PC-9 (cell line): ENCODE measurements around the gene DENND2D.

Source experiments
- EZH2 ChIP-seq: fragments of 200-600 bp; sonication (generic); IDR thresholded peaks from 2 replicates; pipeline ENCODE4 v1.8.0; 2017; ENCODE audit warnings: antibody characterized with exemption, low read depth
- TF ChIP-seq, protein P1 (sequence below): fragments of 200-600 bp; sonication (generic); conservative IDR thresholded peaks from 2 replicates; pipeline ENCODE4 v1.6.1; 2017; ENCODE audit warnings: mixed run types, antibody characterized with exemption, mild to moderate bottlenecking, moderate library complexity

- TF ChIP-seq, protein P1, sequence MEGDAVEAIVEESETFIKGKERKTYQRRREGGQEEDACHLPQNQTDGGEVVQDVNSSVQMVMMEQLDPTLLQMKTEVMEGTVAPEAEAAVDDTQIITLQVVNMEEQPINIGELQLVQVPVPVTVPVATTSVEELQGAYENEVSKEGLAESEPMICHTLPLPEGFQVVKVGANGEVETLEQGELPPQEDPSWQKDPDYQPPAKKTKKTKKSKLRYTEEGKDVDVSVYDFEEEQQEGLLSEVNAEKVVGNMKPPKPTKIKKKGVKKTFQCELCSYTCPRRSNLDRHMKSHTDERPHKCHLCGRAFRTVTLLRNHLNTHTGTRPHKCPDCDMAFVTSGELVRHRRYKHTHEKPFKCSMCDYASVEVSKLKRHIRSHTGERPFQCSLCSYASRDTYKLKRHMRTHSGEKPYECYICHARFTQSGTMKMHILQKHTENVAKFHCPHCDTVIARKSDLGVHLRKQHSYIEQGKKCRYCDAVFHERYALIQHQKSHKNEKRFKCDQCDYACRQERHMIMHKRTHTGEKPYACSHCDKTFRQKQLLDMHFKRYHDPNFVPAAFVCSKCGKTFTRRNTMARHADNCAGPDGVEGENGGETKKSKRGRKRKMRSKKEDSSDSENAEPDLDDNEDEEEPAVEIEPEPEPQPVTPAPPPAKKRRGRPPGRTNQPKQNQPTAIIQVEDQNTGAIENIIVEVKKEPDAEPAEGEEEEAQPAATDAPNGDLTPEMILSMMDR: no peak
- no peak for TF ChIP-seq EZH2
Measured at GRCh38 chr1:111228748-111229126, 28.3 kb upstream of the DENND2D start.
